Neutrophil (primary cell): ENCODE data around the gene PYDC1.
A peak's percentile ranks its signal among the peaks of the same experiment; 100 is the strongest.

Experiments
- H3K27ac ChIP-seq: fragments of 200-600 bp; sonication (generic); 2 replicates; pipeline ENCODE4 v1.5.1; 2016; ENCODE audit warnings: mild to moderate bottlenecking, moderate library complexity
- H3K27me3 ChIP-seq: fragments of 200-600 bp; sonication (generic); 2 replicates; pipeline ENCODE4 v1.6.0; 2016; ENCODE audit warnings: mild to moderate bottlenecking
- H3K36me3 ChIP-seq: fragments of 200-600 bp; sonication (generic); 2 replicates; pipeline ENCODE4 v1.5.1; 2017
- H3K4me1 ChIP-seq, 2 experiments: fragments of 200-600 bp in 1 of 2; sonication (generic) in 1 of 2; 1 replicate in 1 of 2; 2 replicates in 1 of 2; pipeline versions ENCODE4 v1.5.1 to v1.6.1; 2013 to 2016; ENCODE audit warnings: low read depth in 1 of 2, low read length in 1 of 2, mild to moderate bottlenecking in 1 of 2, moderate library complexity in 1 of 2; ENCODE audit not compliant: control insufficient read depth in 1 of 2, insufficient read depth in 1 of 2
- H3K4me3 ChIP-seq, 2 experiments: fragments of 200-600 bp in 1 of 2; sonication (generic) in 1 of 2; 1 replicate in 1 of 2; 2 replicates in 1 of 2; pipeline ENCODE4 v1.5.1; 2013 to 2016; ENCODE audit warnings: low read depth in 1 of 2, low read length in 1 of 2, mild to moderate bottlenecking in 1 of 2, moderate library complexity in 1 of 2
- H3K9me3 ChIP-seq: fragments of 200-600 bp; sonication (generic); 2 replicates; pipeline ENCODE4 v1.5.1; 2016
- TF ChIP-seq, protein P1 (sequence below): fragments of 200-600 bp; sonication (generic); IDR thresholded peaks from 2 replicates; pipeline ENCODE4 v1.5.1; 2016; ENCODE audit warnings: antibody characterized with exemption

Gene PYDC1

GRCh38 chr16:31190061-31190460, 26.9 kb downstream of the PYDC1 start:
- no peaks in the 10 kb centered on the region for H3K9me3 ChIP-seq
- no peak overlapping the region for H3K4me3 ChIP-seq
- no peak overlapping the region for H3K27ac ChIP-seq
- H3K4me1 ChIP-seq: peaks cover 20 to 21% of the 10 kb centered on the region in 2 experiments
- H3K27me3 ChIP-seq: no peaks in the 10 kb centered on the region
- TF ChIP-seq, protein P1, sequence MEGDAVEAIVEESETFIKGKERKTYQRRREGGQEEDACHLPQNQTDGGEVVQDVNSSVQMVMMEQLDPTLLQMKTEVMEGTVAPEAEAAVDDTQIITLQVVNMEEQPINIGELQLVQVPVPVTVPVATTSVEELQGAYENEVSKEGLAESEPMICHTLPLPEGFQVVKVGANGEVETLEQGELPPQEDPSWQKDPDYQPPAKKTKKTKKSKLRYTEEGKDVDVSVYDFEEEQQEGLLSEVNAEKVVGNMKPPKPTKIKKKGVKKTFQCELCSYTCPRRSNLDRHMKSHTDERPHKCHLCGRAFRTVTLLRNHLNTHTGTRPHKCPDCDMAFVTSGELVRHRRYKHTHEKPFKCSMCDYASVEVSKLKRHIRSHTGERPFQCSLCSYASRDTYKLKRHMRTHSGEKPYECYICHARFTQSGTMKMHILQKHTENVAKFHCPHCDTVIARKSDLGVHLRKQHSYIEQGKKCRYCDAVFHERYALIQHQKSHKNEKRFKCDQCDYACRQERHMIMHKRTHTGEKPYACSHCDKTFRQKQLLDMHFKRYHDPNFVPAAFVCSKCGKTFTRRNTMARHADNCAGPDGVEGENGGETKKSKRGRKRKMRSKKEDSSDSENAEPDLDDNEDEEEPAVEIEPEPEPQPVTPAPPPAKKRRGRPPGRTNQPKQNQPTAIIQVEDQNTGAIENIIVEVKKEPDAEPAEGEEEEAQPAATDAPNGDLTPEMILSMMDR: no peak
- H3K36me3 ChIP-seq: peaks cover 95% of the 10 kb centered on the region

DNA sequence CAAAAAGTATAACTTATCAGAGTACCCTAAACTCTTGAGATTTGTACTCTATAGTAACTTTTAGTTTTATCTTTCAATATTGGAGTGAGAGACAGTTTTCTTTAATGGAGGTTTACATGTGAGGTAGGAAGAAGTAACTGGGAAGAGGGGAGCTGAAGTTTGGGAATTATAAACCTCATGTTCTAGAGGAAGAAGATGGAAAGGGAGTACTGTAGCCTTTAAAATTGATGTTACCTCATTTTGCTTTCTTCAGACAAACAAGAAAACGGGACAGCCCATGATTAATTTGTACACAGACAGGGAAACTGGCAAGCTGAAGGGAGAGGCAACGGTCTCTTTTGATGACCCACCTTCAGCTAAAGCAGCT, 27.5 kb downstream of the PYDC1 start:
- TF ChIP-seq, protein P1: no peak
- H3K27ac ChIP-seq: peak overlapping the region; percentile 4
- no peak overlapping the region for H3K4me3 ChIP-seq
- peaks cover 20 to 22% of the 10 kb centered on the region in 2 experiments for H3K4me1 ChIP-seq
- no peaks in the 10 kb centered on the region for H3K27me3 ChIP-seq
- no peaks in the 10 kb centered on the region for H3K9me3 ChIP-seq
- H3K36me3 ChIP-seq: peaks cover 95% of the 10 kb centered on the region

DNA sequence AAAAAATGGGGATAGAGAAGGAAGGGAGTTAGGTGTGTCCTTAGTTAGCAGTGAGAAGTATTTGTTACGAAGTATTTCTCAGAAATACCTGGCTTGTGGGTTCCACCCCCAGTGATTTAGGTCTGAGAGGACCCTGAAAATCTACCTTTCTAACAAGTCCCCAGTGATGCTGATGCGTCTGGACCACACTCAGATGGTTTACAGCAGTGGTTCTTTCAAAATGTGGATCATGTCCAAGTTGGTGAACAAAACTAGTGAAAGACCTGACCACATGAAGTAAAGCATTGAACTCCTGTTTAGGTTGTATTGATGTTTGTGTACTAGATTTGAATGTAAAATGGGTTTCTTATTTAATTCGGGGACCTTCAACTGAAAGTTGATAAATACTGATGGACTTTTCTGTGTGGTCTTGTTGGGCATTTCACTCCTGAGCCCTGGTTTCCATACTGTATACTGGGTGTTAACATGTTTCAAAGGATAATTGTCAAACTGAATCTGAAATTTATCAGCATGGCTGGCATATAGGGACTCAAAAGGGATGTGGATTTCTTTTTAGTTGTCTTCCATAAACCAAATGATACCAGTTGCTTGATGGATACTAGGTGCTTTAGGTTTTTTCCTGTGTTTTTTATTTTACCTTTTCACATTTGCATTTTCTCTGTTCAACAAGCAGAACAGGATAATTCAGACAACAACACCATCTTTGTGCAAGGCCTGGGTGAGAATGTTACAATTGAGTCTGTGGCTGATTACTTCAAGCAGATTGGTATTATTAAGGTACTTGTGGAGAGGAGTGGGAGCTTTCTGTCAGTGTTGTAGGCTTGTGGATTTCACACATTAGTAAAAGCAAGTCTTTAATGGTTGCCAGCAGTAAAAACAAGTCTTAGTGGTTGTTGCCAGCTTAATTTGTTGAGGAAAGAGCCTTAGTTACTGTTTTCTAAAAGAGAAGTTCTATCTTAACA, 28.2 kb downstream of the PYDC1 start:
- peaks cover 95% of the 10 kb centered on the region for H3K36me3 ChIP-seq
- peaks cover 20 to 22% of the 10 kb centered on the region in 2 experiments for H3K4me1 ChIP-seq
- TF ChIP-seq, protein P1: no peak
- H3K27ac ChIP-seq: peak overlapping the region; percentile 4
- H3K27me3 ChIP-seq: no peaks in the 10 kb centered on the region
- no peaks in the 10 kb centered on the region for H3K9me3 ChIP-seq
- H3K4me3 ChIP-seq: no peak overlapping the region

GRCh38 chr16:31187808-31188189, 29.1 kb downstream of the PYDC1 start:
- no peaks in the 10 kb centered on the region for H3K27me3 ChIP-seq
- TF ChIP-seq, protein P1: no peak
- peaks cover 20 to 31% of the 10 kb centered on the region in 2 experiments for H3K4me1 ChIP-seq
- H3K4me3 ChIP-seq: no peak overlapping the region
- H3K27ac ChIP-seq: no peak overlapping the region
- H3K9me3 ChIP-seq: no peaks in the 10 kb centered on the region
- peaks cover 95% of the 10 kb centered on the region for H3K36me3 ChIP-seq

DNA sequence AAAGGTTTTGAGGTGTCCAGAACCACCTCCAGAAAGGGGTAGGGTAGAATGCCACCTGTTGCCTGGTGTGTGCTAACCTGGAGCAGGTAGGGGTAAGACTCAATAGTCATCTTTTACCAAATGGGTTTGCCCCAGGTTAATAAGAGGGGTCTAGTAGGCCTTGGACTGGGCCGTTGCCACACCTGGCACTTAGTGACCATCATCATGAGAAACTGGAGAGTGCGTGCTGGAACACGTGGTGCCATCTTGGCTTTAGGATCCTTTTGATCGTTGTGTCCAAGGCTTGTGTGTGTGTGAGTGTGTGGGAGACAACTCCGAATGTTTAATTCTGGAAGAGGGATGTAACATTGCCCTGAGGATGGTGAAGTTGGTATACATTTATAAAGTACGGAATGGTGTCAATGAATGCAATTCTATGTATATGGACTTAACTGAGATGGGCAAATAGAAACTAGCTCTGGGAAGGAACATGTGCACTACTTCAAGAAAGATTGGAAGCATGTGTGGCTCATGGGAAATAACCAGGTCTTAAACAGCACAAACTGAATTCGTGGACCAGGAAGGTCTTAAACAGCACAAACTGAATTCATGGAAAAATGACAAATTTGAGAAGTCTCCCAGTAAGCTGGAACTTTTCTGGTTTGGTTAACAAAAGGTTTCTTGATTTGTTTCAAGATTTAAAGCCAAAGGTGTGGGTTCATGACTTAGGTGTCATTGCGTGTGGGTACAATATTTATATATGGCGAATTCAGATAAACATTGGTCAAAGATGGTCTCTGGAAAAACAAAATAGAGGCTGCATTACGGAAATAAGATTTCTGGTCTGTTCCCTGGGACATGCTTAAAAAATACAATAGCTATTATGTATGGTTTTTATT, 29.8 kb downstream of the PYDC1 start:
- Histone ChIP-seq H3K36me3 (peaks cover 95% of the 10 kb centered on the region), H3K27me3 (no peaks in the 10 kb centered on the region), H3K9me3 (no peaks in the 10 kb centered on the region), H3K27ac (peak overlapping the region; percentile 84), H3K4me1 (peaks cover 26 to 37% of the 10 kb centered on the region in 2 experiments), H3K4me3 (no peak overlapping the region)
- TF ChIP-seq, protein P1: no peak
